GM19395 (cell line): ENCODE measurements around the gene DZIP1L.

Experiments
- ATAC-seq: cut with Tn5 transposase; IDR thresholded peaks from one replicate; pipeline ENCODE4 v1.9.1; 2021; ENCODE audit warnings: mild to moderate bottlenecking, moderate library complexity; ENCODE audit not compliant: unreplicated experiment

DZIP1L gene

GRCh38 chr3:138068579-138069174, 46.7 kb downstream of the DZIP1L start:
- ATAC-seq: peak; percentile 77

- no peak for ATAC-seq
These were observed 47.4 kb downstream of the DZIP1L start for GRCh38 chr3:138068046-138068445.

- ATAC-seq: no peak
These were observed 48.4 kb downstream of the DZIP1L start for GRCh38 chr3:138066972-138067371.

- ATAC-seq: peak; percentile 93
These were observed 49.0 kb downstream of the DZIP1L start for GRCh38 chr3:138066383-138066782.

- ATAC-seq: no peak
These were observed 49.5 kb downstream of the DZIP1L start for GRCh38 chr3:138065949-138066348.

GRCh38 chr3:138063416-138063815, 52.0 kb downstream of the DZIP1L start:
- ATAC-seq: no peak

GRCh38 chr3:138062626-138063025, 52.8 kb downstream of the DZIP1L start:
- no peak for ATAC-seq

- ATAC-seq: no peak
These were observed 53.4 kb downstream of the DZIP1L start for GRCh38 chr3:138062037-138062436.

GRCh38 chr3:138060792-138061191, 54.6 kb downstream of the DZIP1L start:
- ATAC-seq: peak; percentile 69

GRCh38 chr3:138059261-138059660, 56.1 kb downstream of the DZIP1L start:
- no peak for ATAC-seq

- no peak for ATAC-seq
These were observed 58.0 kb downstream of the DZIP1L start for GRCh38 chr3:138057384-138057783.

- no peak for ATAC-seq
These were observed 61.4 kb downstream of the DZIP1L start for GRCh38 chr3:138054057-138054456.

GRCh38 chr3:138051947-138052802, 63.2 kb downstream of the DZIP1L start:
- peak; percentile 80 for ATAC-seq

- ATAC-seq: no peak
These were observed 66.1 kb downstream of the DZIP1L start for GRCh38 chr3:138049157-138049919.

GRCh38 chr3:138047596-138048158, 67.7 kb downstream of the DZIP1L start:
- no peak for ATAC-seq

- ATAC-seq: no peak
These were observed 68.5 kb downstream of the DZIP1L start for GRCh38 chr3:138046955-138047354.

GRCh38 chr3:138046085-138046484, 69.3 kb downstream of the DZIP1L start:
- ATAC-seq: no peak

- no peak for ATAC-seq
These were observed 72.0 kb downstream of the DZIP1L start for GRCh38 chr3:138043266-138044029.

GRCh38 chr3:138042043-138042442, 73.4 kb downstream of the DZIP1L start:
- no peak for ATAC-seq

GRCh38 chr3:138038725-138039462, 76.5 kb downstream of the DZIP1L start:
- no peak for ATAC-seq
